GM19328 (cell line): Measurements from ENCODE around the gene TXNIP.

ENCODE experiments used
- ATAC-seq: cut with Tn5 transposase; IDR thresholded peaks from one replicate; pipeline ENCODE4 v1.9.1; 2021; ENCODE audit warnings: mild to moderate bottlenecking, moderate library complexity; ENCODE audit not compliant: unreplicated experiment

TXNIP gene

DNA sequence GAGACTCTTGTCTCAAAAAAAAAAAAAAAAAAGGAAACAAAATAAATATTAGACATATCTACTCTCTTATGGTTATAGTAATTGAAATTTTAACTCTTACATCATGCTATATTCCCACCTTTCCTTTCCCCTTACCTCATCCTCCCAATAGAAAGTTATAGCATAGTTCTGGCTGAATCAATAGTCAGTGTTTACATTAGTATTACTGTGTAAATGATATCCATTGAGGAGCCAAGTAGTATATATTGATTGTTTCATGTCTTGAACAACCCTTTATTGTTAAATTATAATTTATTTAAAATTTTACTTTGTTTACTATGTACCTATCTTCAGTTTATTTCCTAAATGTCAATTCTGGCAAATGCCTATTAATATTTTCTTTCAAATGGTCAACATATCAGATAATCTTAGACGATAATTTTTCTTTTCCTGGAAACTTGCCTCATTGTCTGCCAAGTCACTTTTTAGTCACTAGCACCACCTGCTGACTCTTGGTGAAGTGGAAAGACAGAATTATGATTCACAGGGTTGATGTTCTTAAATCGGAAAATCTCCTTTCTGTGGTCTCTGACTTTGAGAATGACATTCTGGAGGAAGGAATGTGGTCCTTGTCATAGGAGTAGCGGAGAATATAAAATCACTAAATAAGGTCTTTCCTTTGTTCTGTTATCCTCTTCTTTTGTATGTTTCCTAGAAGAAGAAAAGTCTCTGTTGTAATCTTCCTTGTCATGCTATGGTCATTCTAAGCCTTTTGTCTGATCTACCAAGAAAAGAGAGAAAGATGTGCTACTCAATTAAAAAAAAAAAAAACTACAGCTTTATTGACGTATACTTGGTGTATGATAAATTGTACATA is 16.6 kb upstream of the TXNIP start:
- no peak for ATAC-seq

DNA sequence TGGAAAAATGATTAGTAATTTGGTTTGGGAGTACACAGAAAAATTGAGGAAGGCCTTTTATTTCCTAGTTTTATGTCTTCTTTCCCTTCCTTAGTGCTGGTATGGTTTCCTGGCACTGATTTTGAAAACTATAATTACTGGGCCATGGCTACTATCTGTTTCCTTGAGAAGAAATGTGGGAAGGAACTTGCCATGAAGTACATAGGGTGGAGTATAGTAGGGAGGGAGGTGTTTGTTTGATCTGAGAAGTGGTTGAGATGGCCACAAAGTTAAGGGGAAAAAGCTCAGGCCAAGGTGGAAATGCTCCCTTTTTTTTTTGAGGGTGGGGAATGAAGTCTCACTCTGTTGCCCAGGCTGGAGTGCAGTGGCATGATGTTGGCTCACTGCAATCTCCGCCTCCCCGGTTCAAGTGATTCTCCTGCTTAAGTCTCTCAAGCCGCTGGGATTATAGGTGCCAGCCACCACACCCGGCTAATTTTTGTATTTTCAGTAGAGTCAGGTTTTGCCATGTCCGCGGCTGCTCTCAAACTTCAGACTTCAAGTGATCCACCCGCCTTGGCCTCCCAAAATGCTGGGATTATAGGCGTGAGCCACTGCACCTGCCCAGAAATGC is 13.9 kb upstream of the TXNIP start:
- no peak for ATAC-seq

DNA sequence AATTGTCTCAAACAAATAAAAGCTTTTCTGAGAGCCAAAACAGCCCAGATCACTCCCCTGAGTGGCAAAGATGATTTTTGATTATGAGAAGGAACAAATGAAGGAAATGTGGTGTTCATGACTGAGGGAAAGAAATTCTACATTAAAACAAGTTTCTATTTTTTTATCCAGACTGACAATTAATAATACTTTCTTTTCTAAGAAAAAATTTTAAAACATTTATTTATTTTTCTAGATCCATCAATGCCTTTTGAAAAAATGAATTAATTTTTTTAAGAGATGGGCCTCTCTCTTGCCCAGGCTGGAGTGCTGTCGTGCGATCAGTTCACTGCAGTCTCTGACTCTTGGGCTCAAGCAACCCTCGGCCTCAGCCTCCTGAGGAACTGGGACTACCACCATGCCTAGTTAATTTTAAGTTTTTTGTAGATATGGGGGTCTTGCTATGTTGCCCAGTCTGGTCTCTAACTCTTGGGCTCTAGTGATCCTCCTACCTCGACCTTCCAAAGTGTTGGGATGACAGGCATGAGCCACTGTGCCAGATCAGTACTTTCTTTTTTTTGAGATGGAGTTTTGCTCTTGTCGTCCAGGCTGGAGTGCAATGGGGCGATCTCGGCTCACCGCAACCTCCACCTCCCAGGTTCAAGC is 11.2 kb upstream of the TXNIP start:
- ATAC-seq, result no peak

DNA sequence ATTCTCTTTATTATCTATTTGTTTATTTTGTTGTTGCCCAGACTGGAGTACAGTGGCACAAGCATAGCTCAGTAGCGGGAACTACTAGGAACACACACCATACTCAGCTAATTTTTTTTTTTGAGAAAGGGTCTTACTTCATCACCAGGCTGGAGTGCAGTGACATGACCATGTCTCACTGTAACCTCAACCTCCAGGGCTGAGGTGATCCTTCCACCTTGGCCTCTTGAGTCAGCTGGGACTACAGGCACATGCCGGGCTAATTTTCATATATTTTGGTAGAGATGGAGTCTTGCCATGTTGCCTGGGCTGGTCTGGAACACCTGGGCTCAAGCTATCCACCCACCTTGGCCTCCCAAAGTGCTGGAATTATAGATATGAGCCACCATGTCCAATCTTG is 5.3 kb upstream of the TXNIP start:
- no peak for ATAC-seq

DNA sequence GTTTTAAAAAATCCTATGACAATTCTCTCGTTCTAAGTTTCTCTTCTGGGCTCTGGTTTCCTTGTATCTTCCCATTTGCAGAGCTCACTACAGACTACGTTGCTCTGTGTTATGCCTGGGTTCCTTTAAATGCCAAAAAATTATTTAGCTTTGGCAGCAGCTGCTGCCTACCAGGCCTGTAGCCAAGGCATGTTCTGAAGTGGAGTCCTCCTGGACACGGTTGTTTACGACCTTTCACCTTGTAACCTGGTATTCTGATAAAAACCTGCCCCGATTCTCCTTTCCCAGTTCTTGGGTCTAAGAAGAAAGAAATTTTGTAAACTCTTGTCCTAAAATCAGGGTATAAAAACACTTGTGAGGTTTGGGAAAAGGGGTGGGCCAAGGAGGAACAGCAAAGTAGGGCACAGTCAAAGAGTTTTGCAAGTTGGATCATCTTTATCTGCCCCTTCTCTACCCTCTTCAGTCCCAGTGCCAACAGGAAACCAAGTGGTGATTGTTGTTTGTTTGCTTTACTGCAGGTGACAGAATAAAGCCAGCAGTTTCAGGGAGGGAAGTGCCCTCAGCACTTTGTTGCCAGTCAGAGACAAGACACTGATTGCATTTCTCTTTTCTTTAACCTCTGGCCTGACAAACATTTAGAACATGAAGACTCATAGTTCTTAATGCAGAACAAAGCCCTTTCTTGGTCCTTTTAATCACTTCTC is 3.1 kb upstream of the TXNIP start:
- no peak for ATAC-seq

DNA sequence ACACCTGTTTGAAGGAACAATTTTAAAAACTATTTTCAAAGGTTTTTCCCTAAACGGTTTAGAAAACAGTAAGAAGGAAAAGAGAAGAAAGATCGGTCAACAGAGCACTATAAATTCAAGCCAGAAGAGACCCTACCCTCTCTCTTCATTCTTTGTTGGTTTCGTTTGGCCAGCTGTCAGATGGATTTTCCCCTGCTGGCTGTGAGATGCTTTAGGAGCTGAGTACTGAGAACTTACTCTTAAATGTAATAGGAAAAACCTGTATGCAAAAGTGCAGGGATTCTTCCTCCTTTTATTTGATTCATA is 1.3 kb upstream of the TXNIP start:
- ATAC-seq, result no peak

DNA sequence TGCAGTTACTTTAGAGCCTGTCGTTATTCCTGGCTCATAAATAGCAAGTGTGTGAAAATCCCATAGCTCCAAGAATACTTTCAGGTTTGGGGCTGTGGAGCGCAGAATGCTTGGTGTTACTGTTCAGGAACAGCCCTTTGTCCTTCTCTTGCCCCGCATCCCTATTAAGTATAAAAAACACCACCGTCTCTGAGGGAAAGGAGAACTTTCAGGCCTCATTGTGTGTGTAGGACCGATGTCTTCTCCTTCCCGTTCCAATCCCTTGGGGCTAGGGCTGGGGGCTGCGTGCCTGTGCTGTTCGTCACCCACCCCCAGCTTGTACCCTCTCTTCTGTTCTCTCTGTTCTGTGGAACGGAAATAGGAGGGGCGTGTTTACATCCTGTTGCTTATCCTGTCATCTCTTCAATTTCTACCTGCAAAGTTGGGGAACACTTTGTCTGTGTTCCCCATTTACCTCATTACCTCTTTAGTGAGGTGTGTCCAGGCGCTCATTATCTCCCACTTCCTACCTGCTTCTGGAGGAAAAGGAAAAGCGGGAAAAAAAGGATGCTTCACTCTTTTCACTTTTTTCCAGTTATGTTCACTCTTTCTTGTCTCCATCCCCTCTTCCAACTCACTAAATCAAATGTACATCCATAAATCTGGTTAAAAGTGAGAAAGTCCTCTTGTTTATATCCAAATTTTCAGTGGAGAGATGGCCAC is 788 bp upstream of the TXNIP start:
- peak; percentile 36 for ATAC-seq

DNA sequence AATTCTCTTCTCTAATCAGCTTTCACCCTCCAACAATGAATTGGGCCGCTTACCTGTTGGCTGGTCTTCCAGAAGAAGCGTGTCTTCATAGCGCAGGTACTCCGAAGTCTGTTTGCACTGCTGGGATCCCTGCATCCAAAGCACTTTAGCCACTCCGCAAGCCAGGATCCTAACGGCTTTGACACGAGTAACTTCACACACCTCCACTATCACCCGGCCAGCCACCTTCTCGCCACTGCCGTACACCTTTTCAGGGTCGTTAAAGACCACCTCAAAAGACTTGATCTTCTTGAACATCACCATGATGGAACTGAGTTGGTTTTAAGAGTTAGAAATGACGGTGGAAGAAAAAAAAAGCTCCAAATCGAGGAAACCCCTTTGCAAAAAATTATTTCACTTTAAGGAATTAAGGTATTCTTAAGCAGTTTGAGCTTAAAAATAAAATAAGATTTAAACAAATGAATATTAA is 381 bp downstream of the TXNIP start:
- ATAC-seq, result no peak

DNA sequence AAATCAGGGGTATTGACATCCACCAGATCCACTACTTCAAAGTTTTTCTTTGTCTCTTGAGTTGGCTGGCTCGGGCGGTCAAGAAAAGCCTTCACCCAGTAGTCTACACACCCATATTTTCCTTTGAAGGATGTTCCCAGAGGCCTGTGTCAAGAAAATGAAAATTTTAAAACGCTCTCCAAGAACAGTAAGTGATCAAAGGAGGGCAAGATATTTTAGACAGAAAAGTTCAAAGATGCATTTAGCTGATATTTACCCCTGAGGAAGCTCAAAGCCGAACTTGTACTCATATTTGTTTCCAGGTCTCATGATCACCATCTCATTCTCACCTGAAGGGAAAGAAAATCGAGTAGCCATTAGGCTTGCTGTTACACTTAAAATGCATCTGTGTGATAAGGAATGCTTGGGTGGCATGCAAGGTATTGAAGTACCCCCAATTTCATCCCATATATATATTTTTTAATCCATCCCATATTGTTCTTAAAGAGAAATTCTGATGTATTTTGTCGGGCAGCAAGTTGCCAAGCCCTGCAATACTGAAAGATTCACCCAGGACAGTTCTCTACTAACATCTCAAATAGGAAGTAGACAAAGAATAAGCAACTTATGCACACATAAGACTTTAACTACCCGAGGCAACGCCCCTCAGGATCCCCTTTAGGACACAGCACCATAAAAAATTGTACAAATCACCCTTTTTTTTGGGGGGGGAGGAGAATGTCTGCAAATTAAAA is 1.1 kb downstream of the TXNIP start:
- ATAC-seq, result no peak

DNA sequence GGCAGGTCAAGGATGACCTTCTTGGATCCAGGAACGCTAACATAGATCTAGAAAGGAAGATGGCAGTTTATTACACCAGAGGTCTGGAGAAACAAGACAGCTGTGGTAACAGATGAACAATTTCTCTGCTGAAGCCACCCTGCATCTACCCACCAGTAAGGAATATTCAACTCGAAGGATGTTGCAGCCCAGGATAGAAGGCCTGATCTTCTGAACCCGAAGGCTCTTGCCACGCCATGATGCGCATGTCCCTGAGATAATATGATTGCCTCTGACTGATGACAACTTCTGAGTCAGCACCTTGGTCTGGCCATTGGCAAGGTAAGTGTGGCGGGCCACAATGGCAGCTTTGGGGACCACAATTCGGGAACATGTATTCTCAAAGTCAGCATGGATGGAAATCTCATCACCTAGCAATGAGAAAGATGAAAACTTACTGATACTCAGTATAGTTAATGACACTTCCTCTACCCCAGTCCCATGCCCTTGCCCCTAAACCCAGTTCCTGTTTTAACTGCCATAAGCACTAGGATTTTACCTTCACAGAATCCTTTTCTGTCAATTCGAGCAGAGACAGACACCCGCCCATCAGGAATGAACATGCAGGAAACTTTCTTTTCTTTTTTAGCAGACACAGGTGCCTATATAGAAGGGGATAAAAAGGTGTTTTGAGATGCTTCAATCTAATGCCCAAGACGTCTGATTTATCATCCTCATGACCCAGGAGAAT is 1.8 kb downstream of the TXNIP start:
- no peak for ATAC-seq

DNA sequence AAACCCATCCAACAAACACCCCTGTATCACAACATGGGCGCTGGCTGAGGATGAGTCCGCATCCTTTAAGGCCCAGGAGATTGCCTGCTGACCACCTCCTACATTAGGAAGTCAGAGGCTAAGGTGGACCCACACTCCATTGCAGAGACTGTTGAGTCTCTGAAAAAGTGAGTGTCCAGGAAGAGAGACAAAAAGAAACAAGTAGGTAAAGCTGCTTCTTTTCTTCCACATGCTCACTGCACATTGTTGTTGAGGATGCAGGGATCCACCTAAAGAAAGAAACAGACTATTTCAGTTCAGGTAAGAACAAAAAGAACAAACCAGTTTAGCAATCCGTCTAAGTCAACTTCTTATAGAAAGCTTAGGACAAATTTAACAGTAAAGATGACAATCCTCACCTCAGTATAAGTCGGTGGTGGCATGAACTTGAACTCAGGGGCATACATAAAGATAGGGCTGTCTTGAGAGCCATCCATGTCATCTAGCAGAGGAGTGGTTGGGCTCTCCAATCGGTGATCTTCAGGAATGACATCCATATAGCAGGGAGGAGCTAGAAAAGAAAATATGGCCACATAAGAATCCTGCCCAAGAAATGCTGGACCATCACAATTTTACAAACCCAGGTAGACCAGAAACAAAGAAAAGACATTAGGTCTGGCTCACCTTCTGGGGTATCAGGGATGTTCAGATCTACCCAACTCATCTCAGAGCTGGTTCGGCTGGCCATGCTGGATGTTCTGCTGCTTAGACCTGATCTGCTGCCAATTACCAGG is 2.6 kb downstream of the TXNIP start:
- ATAC-seq, result no peak

DNA sequence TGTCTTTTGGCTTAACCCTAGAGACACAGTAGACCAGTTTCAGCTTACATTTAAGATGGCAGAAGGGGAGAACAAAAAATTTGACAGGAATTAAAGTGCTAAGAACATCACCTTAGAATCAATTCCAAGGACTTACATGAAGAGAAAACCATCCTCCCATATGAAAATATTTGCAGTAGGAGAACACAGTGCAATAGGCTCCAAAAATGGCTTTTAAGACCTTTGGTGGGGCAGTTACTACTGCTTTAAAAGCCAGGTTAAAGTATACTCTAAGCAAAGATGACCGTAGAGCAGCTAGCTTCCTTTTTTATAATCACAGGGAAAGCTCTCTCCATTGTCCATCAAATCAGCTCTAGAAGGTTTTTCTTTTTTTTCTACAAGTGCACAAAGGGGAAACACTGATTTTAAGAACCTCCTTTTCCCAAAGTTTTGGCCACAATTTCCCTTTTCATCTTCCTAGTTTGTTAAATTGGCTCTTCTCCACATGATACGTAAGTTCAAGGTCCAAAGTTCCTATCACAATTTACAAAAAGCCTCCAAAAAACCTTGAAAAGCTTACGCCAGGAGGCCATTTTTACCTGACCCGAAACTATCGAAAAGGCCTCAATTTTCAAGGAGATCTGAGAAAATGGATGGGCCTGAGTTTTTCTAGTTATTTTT is 3.3 kb downstream of the TXNIP start:
- no peak for ATAC-seq

DNA sequence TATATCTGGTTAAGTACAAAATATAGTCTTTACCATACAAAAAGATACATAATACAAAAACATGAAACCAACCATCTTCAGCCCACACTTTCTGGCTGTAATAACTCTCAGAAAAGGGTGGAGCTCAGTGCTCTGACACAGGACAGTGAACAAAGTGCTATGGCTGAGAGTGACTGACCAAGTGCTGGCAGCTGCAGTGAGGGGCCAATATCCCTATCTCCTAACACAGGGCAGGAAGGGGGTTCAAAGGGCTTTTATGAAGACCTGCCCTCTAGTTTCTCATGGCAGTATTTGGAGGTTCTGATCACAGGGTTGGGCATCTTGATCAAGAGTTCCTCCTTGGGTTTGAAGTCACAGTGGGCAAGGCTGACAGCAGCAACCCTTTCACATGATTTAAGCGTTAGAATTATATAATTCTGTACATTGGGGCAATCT is 3.9 kb downstream of the TXNIP start:
- ATAC-seq, result no peak

DNA sequence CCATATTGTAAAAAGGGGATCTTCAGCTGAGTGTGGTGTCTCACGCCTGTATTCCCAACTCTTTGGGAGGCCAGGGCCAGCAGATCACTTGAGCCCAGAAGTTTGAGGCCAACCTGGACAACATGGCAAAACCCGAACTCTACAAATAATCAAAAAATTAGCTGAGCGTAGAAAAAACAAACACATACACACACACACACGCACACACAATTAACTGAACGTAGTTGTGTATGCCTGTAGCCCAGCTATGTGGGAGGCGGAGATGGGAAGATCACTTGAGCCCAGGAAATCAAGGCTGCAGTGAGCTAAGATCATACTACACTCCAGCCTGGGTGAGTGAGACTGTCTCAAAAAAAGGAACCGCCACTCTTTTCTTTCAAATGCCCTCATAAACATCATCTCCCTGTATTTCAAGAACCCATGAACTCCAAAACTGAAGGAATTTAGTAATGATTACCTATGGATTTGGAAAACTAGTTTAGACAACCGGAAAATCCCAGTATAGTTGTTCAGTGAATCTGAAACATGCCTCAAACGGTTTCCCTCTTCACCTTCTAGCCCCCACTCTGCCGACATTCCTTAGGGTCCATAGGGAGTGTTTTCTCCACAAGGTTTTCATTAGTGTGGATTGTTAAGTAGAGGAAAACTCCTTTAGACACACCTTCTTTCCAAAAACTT is 4.5 kb downstream of the TXNIP start:
- no peak for ATAC-seq

DNA sequence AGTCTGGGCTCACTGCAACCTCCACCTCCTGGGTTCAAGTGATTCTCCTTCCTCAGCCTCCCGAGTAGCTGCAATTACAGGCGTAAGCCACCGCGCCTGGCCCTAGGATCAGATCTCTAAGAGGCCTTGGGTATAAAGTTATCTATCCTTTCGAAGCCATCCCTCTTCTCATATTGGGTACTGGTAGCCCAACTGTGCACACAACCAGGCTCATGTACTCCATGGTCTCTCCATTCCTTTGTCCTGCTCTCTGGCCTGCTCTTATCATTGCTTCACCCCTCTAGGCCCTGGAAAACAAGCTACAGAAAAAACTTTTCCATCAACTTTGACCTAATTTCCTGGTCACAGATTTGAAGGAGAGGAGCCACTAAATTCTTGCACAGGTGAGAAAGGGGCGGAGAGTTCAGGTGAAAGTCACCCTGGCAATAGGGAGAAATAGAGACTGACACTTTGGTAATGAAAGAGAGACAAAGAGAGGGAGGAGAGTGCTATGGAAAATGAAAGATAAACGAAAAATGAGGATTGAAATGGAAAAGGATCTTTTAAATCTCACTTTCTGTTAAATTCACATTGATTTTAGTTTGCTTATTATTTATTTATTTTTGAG is 6.0 kb downstream of the TXNIP start:
- ATAC-seq, result no peak

DNA sequence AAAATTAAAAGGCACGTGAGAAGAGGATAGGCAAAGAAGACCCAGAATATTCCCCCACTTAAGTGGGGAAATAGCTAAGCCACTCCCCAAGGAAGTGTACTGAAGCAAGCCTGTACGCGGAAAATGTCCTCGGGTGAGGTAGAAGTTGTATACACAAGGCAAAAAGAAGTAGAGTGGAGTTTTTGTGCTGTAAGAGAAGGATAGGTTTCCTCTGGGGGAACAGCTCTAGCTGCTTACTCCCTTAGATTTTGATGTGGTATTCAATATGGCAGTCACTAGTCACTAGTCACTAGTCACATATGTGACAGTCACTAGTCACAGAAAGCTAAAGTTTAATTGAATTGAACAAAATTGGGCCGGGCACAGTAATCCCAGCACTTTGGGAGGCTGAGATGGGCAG is 7.6 kb downstream of the TXNIP start:
- no peak for ATAC-seq

DNA sequence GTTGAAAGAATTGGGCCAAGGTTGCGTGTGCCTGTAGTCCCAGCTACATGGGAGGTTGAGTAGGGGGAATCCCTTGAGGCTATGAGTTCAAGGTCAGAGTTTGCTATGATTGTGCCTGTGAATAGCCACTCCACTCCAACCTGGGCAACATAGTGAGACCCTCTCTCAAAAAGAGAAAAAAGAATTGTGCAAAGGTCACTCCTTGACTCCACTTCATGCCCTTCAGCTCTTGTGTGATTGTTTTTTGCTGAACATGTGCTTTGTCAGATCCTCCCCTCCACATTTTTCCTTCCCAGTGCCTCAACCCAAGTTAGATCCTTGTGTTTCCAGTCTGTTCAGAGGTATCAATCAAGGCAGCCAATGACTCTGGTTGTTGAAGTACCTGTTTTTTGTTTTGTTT is 8.5 kb downstream of the TXNIP start:
- no peak for ATAC-seq
